HG03469 (cell line): ENCODE measurements around the gene FAM171A2.
"Not testable (repeated sequence)": the region's sequence is repeated elsewhere in the genome, so short reads cannot be mapped to it uniquely, and the experiment has no call there.

Experiments used
- ATAC-seq: cut with Tn5 transposase; IDR thresholded peaks from one replicate; pipeline ENCODE4 v1.9.1; 2021; ENCODE audit warnings: mild to moderate bottlenecking, moderate library complexity, moderate number of reproducible peaks; ENCODE audit not compliant: unreplicated experiment

The FAM171A2 gene

DNA sequence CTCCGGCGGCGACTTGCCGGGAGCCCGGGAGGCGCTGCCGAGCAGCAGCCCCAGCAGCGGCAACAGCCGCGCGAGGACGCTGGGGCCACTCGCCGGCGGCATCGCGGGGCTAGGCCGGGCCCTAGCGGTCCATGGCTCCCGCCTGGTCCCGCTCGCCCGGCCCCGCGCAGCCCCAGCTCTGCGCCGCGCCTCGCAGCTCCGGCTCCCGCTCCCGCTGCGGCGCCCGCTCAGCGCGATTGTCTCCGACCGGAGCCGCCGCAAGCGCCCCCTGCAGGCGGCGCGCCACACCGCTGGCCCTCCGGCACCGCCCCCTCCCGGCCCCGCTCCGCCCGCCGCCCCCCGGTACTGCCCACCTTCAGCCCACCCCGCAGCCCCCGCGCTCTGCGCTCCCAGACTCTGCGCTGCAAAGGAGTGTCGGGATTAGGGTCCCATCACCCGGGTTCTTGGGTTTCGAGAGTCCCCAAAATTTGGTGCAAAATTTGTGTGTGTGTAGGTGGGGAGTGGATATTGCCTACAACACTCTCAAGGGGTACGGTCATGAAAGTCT is at the start of gene FAM171A2:
Gene FAM171A2 (minus strand): TSS at position 241 of the 547 bp plus-strand sequence. CDS start 139 bp downstream, at position 102.
- ATAC-seq: no peak

GRCh38 chr17:44409309-44410028 is 45.8 kb upstream of the FAM171A2 start:
- ATAC-seq: no peak

GRCh38 chr17:44408786-44409185 is 45.1 kb upstream of the FAM171A2 start:
- no peak for ATAC-seq

DNA sequence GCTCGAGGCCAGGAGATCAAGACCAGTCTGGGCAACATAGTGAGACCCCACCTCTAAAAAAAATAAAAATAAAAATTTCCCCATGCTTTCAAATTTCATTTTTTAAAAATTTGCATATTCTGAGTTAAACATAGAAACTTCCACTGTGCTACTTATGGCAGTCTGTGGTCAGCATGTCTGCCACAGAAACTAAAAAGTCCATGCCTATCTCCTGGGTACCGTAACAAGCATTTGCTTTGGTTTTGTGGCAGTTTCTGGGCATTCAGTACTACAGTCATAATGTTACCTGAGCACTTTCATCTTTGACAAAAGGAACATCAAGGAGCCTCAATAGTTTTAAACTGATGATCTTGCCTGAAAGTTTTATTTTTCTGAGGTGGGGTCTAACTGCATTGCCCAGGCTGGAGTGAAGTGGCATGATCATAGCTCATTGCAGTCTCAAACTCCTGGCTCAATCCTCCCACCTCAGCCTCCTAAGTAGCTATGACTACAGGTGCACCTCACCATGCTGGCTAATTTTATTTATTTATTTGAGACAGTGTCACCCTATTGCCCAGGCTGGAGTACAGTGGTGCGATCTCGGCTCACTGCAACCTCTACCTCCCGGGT is 39.0 kb upstream of the FAM171A2 start:
- no peak for ATAC-seq

DNA sequence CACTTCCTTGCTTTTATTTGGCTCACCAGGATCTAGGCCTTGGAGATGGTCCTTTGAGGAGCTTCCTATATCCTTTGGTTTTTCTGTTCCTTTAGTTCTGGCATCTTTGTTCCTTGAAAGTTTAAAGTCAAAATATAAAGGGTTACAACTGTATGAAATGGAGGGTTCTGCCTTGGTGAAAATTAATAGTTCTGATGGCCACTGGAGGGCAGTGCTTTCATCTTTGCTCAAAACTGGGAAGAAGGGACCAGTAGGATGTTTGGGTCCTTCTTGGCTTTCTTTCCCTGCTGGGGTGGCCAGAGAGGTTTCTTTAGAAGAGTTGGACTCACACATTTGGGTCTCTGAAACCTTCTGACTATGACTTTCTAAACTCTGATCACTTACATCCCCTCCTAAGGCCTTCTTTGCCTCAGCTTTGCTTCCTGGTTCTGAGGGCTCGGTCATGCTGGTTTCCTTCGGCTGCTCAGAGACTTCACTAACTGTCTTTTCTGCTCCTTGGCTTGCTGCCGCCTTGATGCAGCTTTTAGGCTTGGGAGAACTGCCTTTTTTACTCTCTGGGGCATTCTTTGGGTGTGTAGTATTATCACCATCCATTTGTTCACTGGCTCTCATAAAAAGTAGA is 36.7 kb upstream of the FAM171A2 start:
- no peak for ATAC-seq

DNA sequence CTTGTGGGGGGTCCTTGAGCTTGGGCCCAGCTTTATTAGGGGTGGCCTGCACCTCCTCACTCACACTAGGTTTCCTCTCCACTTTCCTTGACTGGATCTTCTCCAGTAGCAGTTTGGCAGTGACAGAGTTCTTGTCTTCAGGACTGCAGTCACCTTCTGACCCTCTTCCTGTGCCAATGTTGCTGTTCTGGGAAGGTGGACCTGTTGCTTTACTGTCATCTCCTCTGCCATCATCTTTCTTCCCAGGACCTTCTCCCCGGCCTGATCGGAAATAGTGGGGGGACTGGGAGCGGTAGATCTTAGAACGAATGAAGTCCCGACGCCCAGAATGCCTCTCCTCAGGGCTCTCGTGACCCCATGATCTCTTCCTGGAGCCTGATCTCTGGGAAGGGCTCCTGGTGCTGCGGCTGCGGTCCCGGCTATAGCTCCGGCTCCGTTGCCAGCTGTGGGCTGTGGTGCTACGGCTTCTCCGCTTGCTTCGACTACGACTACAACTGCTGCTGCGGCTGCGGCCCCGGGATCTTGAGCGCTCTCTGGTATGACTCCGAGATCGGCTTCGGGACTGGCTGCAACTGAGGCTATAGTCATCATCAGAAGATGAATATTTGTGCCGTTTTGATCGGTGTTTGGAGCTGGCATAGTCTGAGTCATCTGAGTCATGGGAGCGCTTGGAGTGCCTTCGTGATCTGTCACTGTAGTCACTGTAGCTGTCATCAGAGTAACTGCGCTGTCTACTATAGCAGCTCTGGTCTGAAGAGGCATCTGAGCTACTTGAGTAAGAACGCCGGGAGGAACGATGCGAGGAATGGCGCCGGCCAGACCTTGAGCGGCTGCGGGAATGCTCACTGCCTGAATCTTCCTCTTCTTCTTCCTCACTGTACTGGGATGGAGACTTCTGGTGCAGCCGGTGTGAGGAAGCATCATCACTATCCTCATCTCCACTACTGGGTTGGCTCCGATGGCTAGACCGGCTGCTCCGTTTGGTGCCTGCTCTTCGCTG is 35.3 kb upstream of the FAM171A2 start:
- ATAC-seq: no peak

- ATAC-seq: no peak
These were observed 34.1 kb upstream of the FAM171A2 start for GRCh38 chr17:44397479-44398440.

DNA sequence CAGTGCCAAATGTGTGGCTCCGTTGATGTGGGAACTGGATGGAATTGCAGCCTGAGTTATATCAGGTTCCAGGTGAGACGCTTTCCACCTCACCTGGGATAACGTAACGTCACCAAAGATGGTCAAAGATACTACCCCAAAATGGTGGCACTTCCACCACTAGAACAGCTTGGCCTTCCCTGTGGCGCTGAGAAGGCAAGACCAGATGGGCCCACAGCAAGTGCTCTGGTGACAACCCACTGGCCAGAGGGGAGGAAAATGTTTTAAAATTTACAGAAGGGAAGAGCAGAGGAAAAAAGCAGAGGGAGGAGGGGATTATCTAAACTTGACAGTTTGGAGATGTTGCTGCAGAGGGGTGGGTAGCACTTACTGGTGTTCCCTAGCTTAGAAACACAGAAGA is 33.3 kb upstream of the FAM171A2 start:
- no peak for ATAC-seq

DNA sequence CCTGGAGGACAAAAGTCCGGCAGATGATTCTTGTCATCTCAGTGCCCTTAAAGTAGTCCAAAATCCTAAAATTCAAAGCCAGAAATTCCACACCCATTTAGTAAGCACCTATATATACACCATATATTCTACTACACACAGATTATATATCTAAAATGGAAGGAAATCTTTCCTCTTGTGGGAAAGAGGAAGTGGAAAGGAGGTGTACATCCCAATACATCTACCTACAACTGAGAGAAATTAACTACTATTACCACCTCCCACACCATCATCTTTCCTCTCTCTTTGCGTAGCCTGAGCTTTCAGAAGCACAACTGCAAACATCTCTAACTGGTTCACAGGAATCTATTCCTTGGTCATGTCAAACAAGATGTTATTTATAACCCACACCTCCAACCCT is 31.2 kb upstream of the FAM171A2 start:
- no peak for ATAC-seq

- not testable (repeated sequence) for ATAC-seq
These were observed 30.5 kb upstream of the FAM171A2 start for GRCh38 chr17:44394112-44394511.

DNA sequence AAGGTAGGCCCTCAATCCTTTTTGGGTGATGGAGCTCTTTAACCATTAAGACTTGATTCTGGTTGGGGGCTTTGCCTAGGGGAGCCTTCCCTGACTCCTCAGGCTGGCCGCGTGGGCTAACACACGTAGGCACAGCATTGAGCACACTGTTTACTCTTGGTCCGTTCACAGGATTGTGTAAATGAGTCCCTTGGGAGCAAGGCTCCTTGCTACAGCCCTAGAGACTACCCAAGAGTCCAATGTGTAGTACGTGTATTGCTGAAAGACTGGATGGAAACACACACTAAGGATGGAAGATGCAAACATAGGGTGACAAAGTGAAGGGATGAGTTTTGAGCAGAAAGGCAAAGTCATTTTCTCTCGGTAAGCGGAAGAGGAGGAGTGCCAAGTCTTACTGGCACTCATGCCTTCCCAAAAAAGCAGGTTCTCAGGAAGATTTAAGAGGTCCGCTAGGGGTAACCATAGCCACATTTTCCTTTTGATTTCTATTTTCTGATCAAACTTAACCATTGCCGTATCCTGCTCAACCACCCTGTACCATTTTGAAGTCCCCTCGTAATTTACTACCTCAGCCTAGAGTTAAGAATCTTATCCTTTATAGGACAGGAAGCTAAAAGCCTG is 26.7 kb upstream of the FAM171A2 start:
- no peak for ATAC-seq

- ATAC-seq: no peak
These were observed 26.1 kb upstream of the FAM171A2 start for GRCh38 chr17:44389723-44390202.

DNA sequence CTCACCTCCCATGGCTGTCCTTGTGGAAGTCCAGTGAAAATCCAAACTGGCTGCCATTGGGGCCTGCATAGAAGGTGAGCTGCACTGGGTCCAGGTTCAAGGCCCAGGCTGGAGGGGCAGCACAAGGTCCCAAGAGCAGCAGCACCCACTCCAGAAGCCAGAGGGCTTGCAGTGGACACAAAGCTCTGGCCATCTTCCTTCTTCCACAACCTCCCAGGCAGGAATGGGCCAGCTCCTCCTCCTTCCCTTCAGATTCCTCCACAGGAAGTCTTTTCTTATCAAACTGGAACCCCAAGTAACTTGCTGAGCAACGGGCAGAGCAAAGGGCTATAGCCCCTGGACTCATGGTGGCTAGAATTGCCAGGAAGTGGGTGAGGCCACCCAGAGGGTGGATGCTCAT is 25.6 kb upstream of the FAM171A2 start, which contains the start of gene ITGA2B:
Gene ITGA2B (minus strand): TSS at position 369 of the 400 bp plus-strand sequence. CDS start 176 bp downstream, at position 193.
- ATAC-seq: no peak

GRCh38 chr17:44387804-44388203 is 24.2 kb upstream of the FAM171A2 start:
- ATAC-seq: no peak

- no peak for ATAC-seq
These were observed 22.5 kb upstream of the FAM171A2 start for GRCh38 chr17:44386182-44386525.

DNA sequence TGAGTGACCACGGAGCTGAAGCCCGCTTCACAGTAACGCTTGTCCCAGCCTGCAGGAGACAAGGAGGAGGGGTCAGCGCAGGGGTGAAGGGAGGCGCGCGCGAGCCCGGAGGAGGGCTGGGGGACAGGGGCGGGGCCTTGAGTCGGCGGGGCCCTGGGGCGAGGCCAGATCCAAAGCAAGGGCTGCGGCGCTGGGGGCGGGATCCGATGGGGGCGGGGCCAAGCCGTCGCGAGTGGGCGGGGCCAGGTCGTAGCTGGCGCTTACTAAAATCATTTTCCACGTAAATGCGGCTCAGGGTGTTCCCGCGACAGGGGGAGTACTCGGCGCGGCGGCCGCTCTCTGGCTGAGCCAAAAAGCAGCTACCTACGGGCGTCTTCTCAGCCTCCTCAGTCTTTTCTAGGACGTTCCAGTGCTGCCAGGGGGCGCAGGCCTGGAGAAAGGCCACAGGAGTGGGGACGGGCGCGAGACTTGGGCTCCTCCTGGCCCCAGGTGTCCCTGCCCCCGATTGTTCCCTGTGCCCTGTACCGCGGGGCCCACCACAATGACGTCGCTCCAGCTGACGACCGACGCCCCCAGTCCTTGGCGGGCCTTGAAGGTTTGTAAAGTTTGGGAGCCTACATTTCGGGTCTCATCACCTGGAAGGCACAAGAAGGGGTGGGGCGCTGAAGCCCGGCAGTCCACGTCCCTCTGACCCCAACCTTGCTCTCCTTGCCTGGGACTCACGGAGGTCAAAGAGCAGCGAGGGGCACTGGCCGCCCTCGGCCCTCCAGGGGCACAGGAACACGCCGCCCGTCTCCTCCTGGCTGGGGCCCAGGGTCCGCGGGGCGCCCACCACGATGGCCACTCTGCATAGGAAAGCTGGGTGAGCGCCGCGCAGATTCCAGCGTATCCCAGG is 21.9 kb upstream of the FAM171A2 start:
- ATAC-seq: no peak

GRCh38 chr17:44384823-44385286 is 21.2 kb upstream of the FAM171A2 start:
- no peak for ATAC-seq
